Astrocyte (in vitro differentiated cells and primary cell): ENCODE results near the gene GGA2. TPM values are rescaled to one million over a fixed set of nuclear protein-coding genes. Genes with fewer than 3 reads are reported as not detected.

Experiments used
- DNase-seq: peaks from one replicate; pipeline ENCODE4 v3.0.0-alpha.2; 2010; ENCODE audit warnings: low read depth
- FAIRE-seq: peaks from 2 replicates; lab custom pipeline; 2011; peaks lifted over from hg19 to GRCh38; lab: Jason Lieb, UNC
- H2AFZ ChIP-seq: 2 replicates; pipeline ENCODE4 v1.6.0; 2012; ENCODE audit warnings: low read depth, low read length, inconsistent platforms
- H3K27ac ChIP-seq: 2 replicates; pipeline ENCODE4 v1.5.1; 2011; ENCODE audit warnings: low read depth, low read length, inconsistent platforms
- H3K27me3 ChIP-seq: 2 replicates; pipeline ENCODE4 v1.6.0; 2011; ENCODE audit warnings: low read length, inconsistent platforms; ENCODE audit not compliant: insufficient read depth
- H3K36me3 ChIP-seq: 2 replicates; pipeline ENCODE4 v1.5.1; 2011; ENCODE audit warnings: low read length, inconsistent platforms; ENCODE audit not compliant: insufficient read depth
- H3K4me1 ChIP-seq: 2 replicates; pipeline ENCODE4 v1.5.1; 2011; ENCODE audit warnings: low read length, inconsistent platforms; ENCODE audit not compliant: insufficient read depth
- H3K4me2 ChIP-seq: 2 replicates; pipeline ENCODE4 v1.6.0; 2012; ENCODE audit warnings: low read length, inconsistent platforms
- H3K4me3 ChIP-seq: 2 replicates; pipeline ENCODE4 v1.5.1; 2011; ENCODE audit warnings: low read depth, mild to moderate bottlenecking, low read length, inconsistent platforms; ENCODE audit not compliant: insufficient read depth
- H3K79me2 ChIP-seq: 2 replicates; pipeline ENCODE4 v1.6.0; 2012; ENCODE audit warnings: mild to moderate bottlenecking, low read length, inconsistent platforms; ENCODE audit not compliant: insufficient read depth
- H3K9ac ChIP-seq: 2 replicates; pipeline ENCODE4 v1.6.0; 2012; ENCODE audit warnings: mild to moderate bottlenecking, low read length, inconsistent platforms
- H3K9me3 ChIP-seq: 2 replicates; pipeline ENCODE4 v1.5.1; 2012; ENCODE audit warnings: low read depth, mild to moderate bottlenecking, low read length, inconsistent platforms; ENCODE audit not compliant: insufficient read depth
- H4K20me1 ChIP-seq: 2 replicates; pipeline ENCODE4 v1.6.0; 2012; ENCODE audit warnings: low read length, inconsistent platforms; ENCODE audit not compliant: insufficient read depth
- H3K27ac Mint-ChIP-seq: one replicate; pipeline ENCODE4 v1.8.0; 2021; ENCODE audit warnings: mild to moderate bottlenecking, mixed read lengths; ENCODE audit not compliant: unreplicated experiment
- H3K27me3 Mint-ChIP-seq: one replicate; pipeline ENCODE4 v1.8.0; 2021; ENCODE audit warnings: low read depth, mixed read lengths; ENCODE audit not compliant: unreplicated experiment
- H3K36me3 Mint-ChIP-seq: one replicate; pipeline ENCODE4 v1.8.0; 2021; ENCODE audit warnings: low read depth, mixed read lengths; ENCODE audit not compliant: unreplicated experiment
- H3K4me1 Mint-ChIP-seq: one replicate; pipeline ENCODE4 v1.8.0; 2021; ENCODE audit warnings: low read depth, mixed read lengths; ENCODE audit not compliant: unreplicated experiment
- H3K4me3 Mint-ChIP-seq: one replicate; pipeline ENCODE4 v1.8.0; 2021; ENCODE audit warnings: mild to moderate bottlenecking, moderate library complexity, mixed read lengths; ENCODE audit not compliant: unreplicated experiment
- H3K9me3 Mint-ChIP-seq: one replicate; pipeline ENCODE4 v1.8.0; 2021; ENCODE audit warnings: mild to moderate bottlenecking, mixed read lengths; ENCODE audit not compliant: unreplicated experiment
- CTCF ChIP-seq: IDR thresholded peaks from 2 replicates; pipeline ENCODE4 v1.5.1; 2011; ENCODE audit warnings: low read depth, mild to moderate bottlenecking, inconsistent platforms, low read length, moderate library complexity; ENCODE audit not compliant: insufficient read depth
- EZH2 ChIP-seq: IDR thresholded peaks from 2 replicates; pipeline ENCODE4 v1.6.1; 2012; ENCODE audit warnings: mild to moderate bottlenecking, low read length, inconsistent platforms; ENCODE audit not compliant: insufficient read depth
- total RNA-seq: library from RNA; stranded (reverse); gene quantifications from 2 replicates; pipeline ENCODE4 v1.2.1, GENCODE V29; 2021

GGA2 gene
- total RNA-seq, 1 donor from 2014 or later = 84.0 TPM

GRCh38 chr16:23453338-23454052 lies 56.8 kb downstream of the GGA2 start:
- Histone ChIP-seq H3K27me3 (no peaks in the 10 kb centered on the region), H3K9ac (peak overlapping the region; percentile 92), H3K4me1 (peaks cover 2% of the 10 kb centered on the region), H3K79me2 (peaks cover 36% of the 10 kb centered on the region), H3K9me3 (no peaks in the 10 kb centered on the region), H4K20me1 (peaks cover 5% of the 10 kb centered on the region), H3K36me3 (no peaks in the 10 kb centered on the region), H2AFZ (peak overlapping the region; percentile 95), H3K4me3 (peak overlapping the region; percentile 91), H3K4me2 (peak overlapping the region; percentile 89), H3K27ac (peak overlapping the region; percentile 82)
- Mint-ChIP-seq H3K9me3 (no peaks in the 10 kb centered on the region), H3K27me3 (no peaks in the 10 kb centered on the region), H3K36me3 (peaks cover 5% of the 10 kb centered on the region), H3K4me3 (peak overlapping the region; percentile 98), H3K4me1 (peaks cover 5% of the 10 kb centered on the region), H3K27ac (peak overlapping the region; percentile 96)
- no peak for TF ChIP-seq EZH2
- no peak for TF ChIP-seq CTCF
- DNase-seq (no peak), FAIRE-seq (no peak)

- TF ChIP-seq CTCF (no peak), EZH2 (no peak)
- Histone ChIP-seq H3K9me3 (no peaks in the 10 kb centered on the region), H4K20me1 (peaks cover 12% of the 10 kb centered on the region), H3K4me3 (peak within 1 kb of the TSS; percentile 91), H3K27me3 (no peaks in the 10 kb centered on the region), H3K27ac (peak within 1 kb of the TSS; percentile 82), H3K36me3 (no peaks in the 10 kb centered on the region), H2AFZ (peak within 1 kb of the TSS; percentile 95), H3K4me2 (peak within 1 kb of the TSS; percentile 89), H3K79me2 (peaks cover 43% of the 10 kb centered on the region), H3K9ac (peak within 1 kb of the TSS; percentile 92), H3K4me1 (peaks cover 7% of the 10 kb centered on the region)
- FAIRE-seq (peak; percentile 32), DNase-seq (peak; percentile 87)
- no peaks in the 10 kb centered on the region for H3K27me3 Mint-ChIP-seq
- H3K27ac Mint-ChIP-seq = peak within 1 kb of the TSS; percentile 96
- H3K4me3 Mint-ChIP-seq = peak within 1 kb of the TSS; percentile 98
- H3K36me3 Mint-ChIP-seq = peaks cover 8% of the 10 kb centered on the region
- no peaks in the 10 kb centered on the region for H3K9me3 Mint-ChIP-seq
- H3K4me1 Mint-ChIP-seq = peaks cover 5% of the 10 kb centered on the region
Measured at GRCh38 chr16:23452572-23453337, 57.5 kb downstream of the GGA2 start, which contains the start of gene COG7. Gene COG7 (minus strand): TSS chr16:23453189. CDS start chr16:23452994, 195 bp downstream.
